GM18520 (cell line): ENCODE data around the gene ZNF296.
A peak's percentile ranks its signal among the peaks of the same experiment; 100 is the strongest.
"Not testable (repeated sequence)": the region's sequence is repeated elsewhere in the genome, so short reads cannot be mapped to it uniquely, and the experiment has no call there.

Experiments
- ATAC-seq: cut with Tn5 transposase; IDR thresholded peaks from one replicate; pipeline ENCODE4 v1.9.1; 2021; ENCODE audit not compliant: unreplicated experiment

The ZNF296 gene

GRCh38 chr19:45076029-45076850 lies at the start of gene ZNF296:
ZNF296 (minus strand) TSS chr19:45076478; CDS start chr19:45076373, 105 bp downstream.
- peak; percentile 40 for ATAC-seq

GRCh38 chr19:45125360-45125759 lies 49.1 kb upstream of the ZNF296 start:
- ATAC-seq = no peak

GRCh38 chr19:45124021-45124420 lies 47.7 kb upstream of the ZNF296 start:
- no peak for ATAC-seq

- ATAC-seq = no peak
Measured at GRCh38 chr19:45123440-45123850, 47.2 kb upstream of the ZNF296 start.

- ATAC-seq = no peak
Measured at GRCh38 chr19:45122832-45123231, 46.6 kb upstream of the ZNF296 start.

GRCh38 chr19:45121827-45122345 lies 45.6 kb upstream of the ZNF296 start:
- no peak for ATAC-seq

- ATAC-seq = no peak
Measured at GRCh38 chr19:45119582-45119981, 43.3 kb upstream of the ZNF296 start.

GRCh38 chr19:45118591-45119355 lies 42.5 kb upstream of the ZNF296 start:
- peak; percentile 36 for ATAC-seq

GRCh38 chr19:45118106-45118505 lies 41.8 kb upstream of the ZNF296 start:
- no peak for ATAC-seq

- no peak for ATAC-seq
Measured at GRCh38 chr19:45117671-45118070, 41.4 kb upstream of the ZNF296 start.

GRCh38 chr19:45117167-45117594 lies 40.9 kb upstream of the ZNF296 start:
- no peak for ATAC-seq

- no peak for ATAC-seq
Measured at GRCh38 chr19:45115809-45116615, 39.7 kb upstream of the ZNF296 start.

GRCh38 chr19:45114116-45114515 lies 37.8 kb upstream of the ZNF296 start:
- ATAC-seq = no peak

GRCh38 chr19:45113628-45114027 lies 37.4 kb upstream of the ZNF296 start:
- no peak for ATAC-seq

GRCh38 chr19:45112111-45112827 lies 36.0 kb upstream of the ZNF296 start:
- no peak for ATAC-seq

- no peak for ATAC-seq
Measured at GRCh38 chr19:45110851-45111266, 34.6 kb upstream of the ZNF296 start.

GRCh38 chr19:45107621-45108150 lies 31.4 kb upstream of the ZNF296 start:
- ATAC-seq = no peak

GRCh38 chr19:45106363-45106762 lies 30.1 kb upstream of the ZNF296 start:
- ATAC-seq = not testable (repeated sequence)

GRCh38 chr19:45104658-45105349 lies 28.5 kb upstream of the ZNF296 start:
- no peak for ATAC-seq
